GM13976 (cell line): ENCODE results near the gene ZC3H15.

Experiments used
- DNase-seq: peaks from one replicate; pipeline ENCODE4 v3.0.0; 2012; ENCODE audit warnings: low spot score
- CTCF ChIP-seq: IDR thresholded peaks from 2 replicates; pipeline ENCODE4 v1.5.1; 2012; ENCODE audit warnings: borderline replicate concordance, mild to moderate bottlenecking; ENCODE audit not compliant: insufficient read depth; ENCODE audit errors: extremely low read depth, missing control alignments, control extremely low read depth
- in situ Hi-C: fragments of 300-500 bp; cut with MboI; formaldehyde crosslinking; loops from one replicate; pipeline ENCODE4 v1.12.0; 2022; ENCODE audit warnings: low sequenced_read_pairs, mixed read lengths, inconsistent platforms; ENCODE audit not compliant: unreplicated experiment

The ZC3H15 gene

DNA sequence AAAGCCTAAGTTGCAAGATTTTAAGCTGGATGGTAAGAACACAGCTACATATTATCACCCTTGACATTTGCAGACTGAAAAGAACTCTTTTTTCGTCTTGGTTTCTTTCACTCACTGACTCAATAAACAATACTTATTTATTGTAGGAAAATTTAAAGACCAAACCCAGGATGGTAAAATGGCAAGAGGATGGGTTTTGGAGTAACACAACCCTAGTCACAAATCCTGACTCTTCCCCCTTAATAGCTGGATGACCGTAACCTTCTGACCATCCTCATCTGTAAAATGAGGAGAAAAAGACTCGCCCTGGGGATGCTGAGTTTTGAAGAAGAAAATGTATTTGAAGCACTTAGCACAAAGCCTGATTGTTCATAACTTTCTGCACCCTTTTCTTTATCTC lies 48.3 kb downstream of the ZC3H15 start:
- no peak for TF ChIP-seq CTCF
- DNase-seq = no peak
- in situ Hi-C loops = no loop called here

GRCh38 chr2:186535861-186536260 lies 49.8 kb downstream of the ZC3H15 start:
- in situ Hi-C loops = no loop called here
- DNase-seq = no peak
- no peak for TF ChIP-seq CTCF

DNA sequence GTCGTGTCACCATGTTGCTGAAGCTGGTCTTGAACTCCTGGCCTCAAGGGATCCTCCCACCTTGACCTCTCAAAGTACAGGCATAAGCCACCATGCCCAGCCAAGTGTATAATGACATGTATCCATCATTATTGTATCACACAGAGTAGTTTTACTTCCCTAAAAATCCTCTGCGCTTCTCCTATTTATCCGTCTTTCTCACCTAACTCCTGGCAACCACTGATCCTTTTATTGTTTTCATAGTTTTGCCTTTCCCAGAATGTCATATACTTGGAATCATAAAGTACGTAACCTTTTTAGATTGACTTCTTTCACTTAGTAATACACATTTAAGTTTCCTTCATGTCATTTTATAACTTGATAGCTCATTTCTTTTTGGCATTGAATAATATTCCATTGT lies 51.0 kb downstream of the ZC3H15 start:
- TF ChIP-seq CTCF = no peak
- in situ Hi-C loops = no loop called here
- no peak for DNase-seq

DNA sequence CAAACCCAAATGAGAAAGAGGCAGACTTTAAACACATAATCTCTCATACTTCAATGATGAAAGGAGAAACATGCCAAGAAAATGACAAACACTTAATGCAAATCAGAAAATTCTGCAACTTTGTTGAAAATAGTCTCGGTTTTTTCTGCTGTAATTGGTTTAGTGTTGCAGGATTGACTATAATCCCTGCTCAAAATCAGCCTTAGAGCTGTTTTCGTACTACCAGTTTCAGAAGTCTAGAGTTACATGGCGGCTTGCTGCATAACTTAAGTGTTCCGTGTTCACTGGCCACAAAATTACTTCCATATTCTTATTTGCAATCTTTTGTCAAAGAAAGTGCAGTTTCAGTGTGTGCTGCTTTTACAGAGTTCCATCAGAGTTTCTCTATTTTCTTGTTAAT lies 54.9 kb downstream of the ZC3H15 start:
- DNase-seq = no peak
- in situ Hi-C loops = no loop called here
- no peak for TF ChIP-seq CTCF

GRCh38 chr2:186542002-186542401 lies 55.9 kb downstream of the ZC3H15 start:
- in situ Hi-C loops = no loop called here
- TF ChIP-seq CTCF = no peak
- no peak for DNase-seq

- no peak for DNase-seq
- no peak for TF ChIP-seq CTCF
- in situ Hi-C loops = no loop called here
Observed at GRCh38 chr2:186543561-186544131, 57.6 kb downstream of the ZC3H15 start.
